ENCODE measurements around the gene RAPGEF1.

The RAPGEF1 gene

GRCh38 chr9:131629226-131629500 is 110.7 kb downstream of the RAPGEF1 start:
- Histone ChIP-seq H3K36me3 (ENCODE audit: insufficient read depth, low read depth, low read length) (peaks cover 26% of the 10 kb centered on the region), H3K9ac (ENCODE audit: low read depth, low read length) (no peak overlapping the region), H3K4me1 (ENCODE audit: insufficient read depth, low read length) (peaks cover 8% of the 10 kb centered on the region; the same call in 1 of the 2 replicates), H3K4me3 (ENCODE audit: low read length) (no peak overlapping the region), H3K9me3 (ENCODE audit: insufficient read depth, low read depth, low read length) (no peaks in the 10 kb centered on the region), H3K27ac (ENCODE audit: low read length) (no peak overlapping the region), H3K27me3 (ENCODE audit: insufficient read depth, low read length) (no peaks in the 10 kb centered on the region)

- Histone ChIP-seq H3K27me3 (ENCODE audit: insufficient read depth, low read length) (no peaks in the 10 kb centered on the region), H3K4me1 (ENCODE audit: insufficient read depth, low read length) (peaks cover 8% of the 10 kb centered on the region; the same call in 1 of the 2 replicates), H3K4me3 (ENCODE audit: low read length) (no peak overlapping the region), H3K36me3 (ENCODE audit: insufficient read depth, low read depth, low read length) (peaks cover 31% of the 10 kb centered on the region), H3K9me3 (ENCODE audit: insufficient read depth, low read depth, low read length) (no peaks in the 10 kb centered on the region), H3K9ac (ENCODE audit: low read depth, low read length) (no peak overlapping the region), H3K27ac (ENCODE audit: low read length) (no peak overlapping the region)
Observed at GRCh38 chr9:131628459-131629225, 111.2 kb downstream of the RAPGEF1 start.

GRCh38 chr9:131627648-131628458 is 112.0 kb downstream of the RAPGEF1 start:
- Histone ChIP-seq H3K36me3 (ENCODE audit: insufficient read depth, low read depth, low read length) (peaks cover 35% of the 10 kb centered on the region), H3K9ac (ENCODE audit: low read depth, low read length) (no peak overlapping the region), H3K27me3 (ENCODE audit: insufficient read depth, low read length) (no peaks in the 10 kb centered on the region), H3K9me3 (ENCODE audit: insufficient read depth, low read depth, low read length) (no peaks in the 10 kb centered on the region), H3K27ac (ENCODE audit: low read length) (no peak overlapping the region), H3K4me1 (ENCODE audit: insufficient read depth, low read length) (peaks cover 8% of the 10 kb centered on the region; the same call in 1 of the 2 replicates), H3K4me3 (ENCODE audit: low read length) (no peak overlapping the region)

GRCh38 chr9:131627326-131627647 is 112.6 kb downstream of the RAPGEF1 start:
- H3K4me1 ChIP-seq (ENCODE audit: insufficient read depth, low read length), result peaks cover 8% of the 10 kb centered on the region; the same call in 1 of the 2 replicates
- no peaks in the 10 kb centered on the region for H3K9me3 ChIP-seq (ENCODE audit: insufficient read depth, low read depth, low read length)
- peaks cover 37% of the 10 kb centered on the region for H3K36me3 ChIP-seq (ENCODE audit: insufficient read depth, low read depth, low read length)
- no peak overlapping the region for H3K27ac ChIP-seq (ENCODE audit: low read length)
- no peaks in the 10 kb centered on the region for H3K27me3 ChIP-seq (ENCODE audit: insufficient read depth, low read length)
- H3K9ac ChIP-seq (ENCODE audit: low read depth, low read length), result no peak overlapping the region
- H3K4me3 ChIP-seq (ENCODE audit: low read length), result no peak overlapping the region

GRCh38 chr9:131625790-131626670 is 113.8 kb downstream of the RAPGEF1 start:
- no peak overlapping the region for H3K4me3 ChIP-seq (ENCODE audit: low read length)
- H3K9me3 ChIP-seq (ENCODE audit: insufficient read depth, low read depth, low read length), result no peaks in the 10 kb centered on the region
- peaks cover 8% of the 10 kb centered on the region; the same call in 1 of the 2 replicates for H3K4me1 ChIP-seq (ENCODE audit: insufficient read depth, low read length)
- no peaks in the 10 kb centered on the region for H3K27me3 ChIP-seq (ENCODE audit: insufficient read depth, low read length)
- no peak overlapping the region for H3K9ac ChIP-seq (ENCODE audit: low read depth, low read length)
- H3K27ac ChIP-seq (ENCODE audit: low read length), result no peak overlapping the region
- peaks cover 45% of the 10 kb centered on the region for H3K36me3 ChIP-seq (ENCODE audit: insufficient read depth, low read depth, low read length)

GRCh38 chr9:131625508-131625787 is 114.4 kb downstream of the RAPGEF1 start:
- Histone ChIP-seq H3K9ac (ENCODE audit: low read depth, low read length) (no peak overlapping the region), H3K4me1 (ENCODE audit: insufficient read depth, low read length) (peaks cover 2% of the 10 kb centered on the region; the same call in 1 of the 2 replicates), H3K27me3 (ENCODE audit: insufficient read depth, low read length) (no peaks in the 10 kb centered on the region), H3K27ac (ENCODE audit: low read length) (no peak overlapping the region), H3K9me3 (ENCODE audit: insufficient read depth, low read depth, low read length) (no peaks in the 10 kb centered on the region), H3K36me3 (ENCODE audit: insufficient read depth, low read depth, low read length) (peaks cover 51% of the 10 kb centered on the region), H3K4me3 (ENCODE audit: low read length) (no peak overlapping the region)

- H3K9ac ChIP-seq (ENCODE audit: low read depth, low read length), result no peak overlapping the region
- no peak overlapping the region for H3K27ac ChIP-seq (ENCODE audit: low read length)
- no peaks in the 10 kb centered on the region for H3K9me3 ChIP-seq (ENCODE audit: insufficient read depth, low read depth, low read length)
- H3K36me3 ChIP-seq (ENCODE audit: insufficient read depth, low read depth, low read length), result peaks cover 55% of the 10 kb centered on the region
- no peaks in the 10 kb centered on the region for H3K4me1 ChIP-seq (ENCODE audit: insufficient read depth, low read length)
- H3K27me3 ChIP-seq (ENCODE audit: insufficient read depth, low read length), result no peaks in the 10 kb centered on the region
- no peak overlapping the region for H3K4me3 ChIP-seq (ENCODE audit: low read length)
Observed at GRCh38 chr9:131624636-131625507, 115.0 kb downstream of the RAPGEF1 start.

- no peak overlapping the region for H3K27ac ChIP-seq (ENCODE audit: low read length)
- H3K36me3 ChIP-seq (ENCODE audit: insufficient read depth, low read depth, low read length), result peaks cover 66% of the 10 kb centered on the region
- H3K9me3 ChIP-seq (ENCODE audit: insufficient read depth, low read depth, low read length), result no peaks in the 10 kb centered on the region
- no peaks in the 10 kb centered on the region for H3K4me1 ChIP-seq (ENCODE audit: insufficient read depth, low read length)
- no peak overlapping the region for H3K4me3 ChIP-seq (ENCODE audit: low read length)
- H3K27me3 ChIP-seq (ENCODE audit: insufficient read depth, low read length), result no peaks in the 10 kb centered on the region
- no peak overlapping the region for H3K9ac ChIP-seq (ENCODE audit: low read depth, low read length)
Observed at GRCh38 chr9:131623655-131624330, 116.1 kb downstream of the RAPGEF1 start.

GRCh38 chr9:131622523-131622922 is 117.4 kb downstream of the RAPGEF1 start:
- Histone ChIP-seq H3K27me3 (ENCODE audit: insufficient read depth, low read length) (no peaks in the 10 kb centered on the region), H3K36me3 (ENCODE audit: insufficient read depth, low read depth, low read length) (peaks cover 71% of the 10 kb centered on the region), H3K9ac (ENCODE audit: low read depth, low read length) (no peak overlapping the region), H3K9me3 (ENCODE audit: insufficient read depth, low read depth, low read length) (no peaks in the 10 kb centered on the region), H3K27ac (ENCODE audit: low read length) (no peak overlapping the region), H3K4me3 (ENCODE audit: low read length) (no peak overlapping the region), H3K4me1 (ENCODE audit: insufficient read depth, low read length) (no peaks in the 10 kb centered on the region)

GRCh38 chr9:131621551-131622358 is 118.1 kb downstream of the RAPGEF1 start:
- Histone ChIP-seq H3K4me3 (ENCODE audit: low read length) (no peak overlapping the region), H3K36me3 (ENCODE audit: insufficient read depth, low read depth, low read length) (peaks cover 69% of the 10 kb centered on the region), H3K27me3 (ENCODE audit: insufficient read depth, low read length) (no peaks in the 10 kb centered on the region), H3K4me1 (ENCODE audit: insufficient read depth, low read length) (no peaks in the 10 kb centered on the region), H3K9ac (ENCODE audit: low read depth, low read length) (no peak overlapping the region), H3K9me3 (ENCODE audit: insufficient read depth, low read depth, low read length) (no peaks in the 10 kb centered on the region), H3K27ac (ENCODE audit: low read length) (no peak overlapping the region)
